ENCODE data around the gene CELF4. TPM values are rescaled to one million over a fixed set of nuclear protein-coding genes. Genes with fewer than 3 reads are reported as not detected.

CELF4 gene
- polyA plus RNA-seq, 1 experiment, result not detected

- Histone ChIP-seq H3K4me3 (ENCODE audit: low read depth, low read length) (peak overlapping the region; percentile 31), H3K27me3 (ENCODE audit: control insufficient read depth, insufficient read depth, low read length) (no peaks in the 10 kb centered on the region; the same call in 1 of the 2 replicates), H3K36me3 (ENCODE audit: control insufficient read depth, insufficient read depth, low read length) (no peaks in the 10 kb centered on the region)
- TF ChIP-seq, protein P1, sequence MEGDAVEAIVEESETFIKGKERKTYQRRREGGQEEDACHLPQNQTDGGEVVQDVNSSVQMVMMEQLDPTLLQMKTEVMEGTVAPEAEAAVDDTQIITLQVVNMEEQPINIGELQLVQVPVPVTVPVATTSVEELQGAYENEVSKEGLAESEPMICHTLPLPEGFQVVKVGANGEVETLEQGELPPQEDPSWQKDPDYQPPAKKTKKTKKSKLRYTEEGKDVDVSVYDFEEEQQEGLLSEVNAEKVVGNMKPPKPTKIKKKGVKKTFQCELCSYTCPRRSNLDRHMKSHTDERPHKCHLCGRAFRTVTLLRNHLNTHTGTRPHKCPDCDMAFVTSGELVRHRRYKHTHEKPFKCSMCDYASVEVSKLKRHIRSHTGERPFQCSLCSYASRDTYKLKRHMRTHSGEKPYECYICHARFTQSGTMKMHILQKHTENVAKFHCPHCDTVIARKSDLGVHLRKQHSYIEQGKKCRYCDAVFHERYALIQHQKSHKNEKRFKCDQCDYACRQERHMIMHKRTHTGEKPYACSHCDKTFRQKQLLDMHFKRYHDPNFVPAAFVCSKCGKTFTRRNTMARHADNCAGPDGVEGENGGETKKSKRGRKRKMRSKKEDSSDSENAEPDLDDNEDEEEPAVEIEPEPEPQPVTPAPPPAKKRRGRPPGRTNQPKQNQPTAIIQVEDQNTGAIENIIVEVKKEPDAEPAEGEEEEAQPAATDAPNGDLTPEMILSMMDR (IDR thresholded peaks at IDR 0.05; ENCODE audit: insufficient read depth, low read depth, low read length), result 0 out of 2 replicates have a peak, but pooled peaks have one; percentile 3
- CTCF ChIA-PET, result interaction anchor here (0.7 to 2.8 kb wide), 7 partner anchors 8 to 144 kb away, joined by 3 to 6 read pairs (median 3); no protein-coding TSS in a partner anchor
- peak; percentile 72 for DNase-seq (ENCODE audit: low read depth)
- POLR2A ChIA-PET, result interaction anchor here (0.6 kb wide), 1 partner anchor 59 kb away, joined by 3 read pairs; no protein-coding TSS in a partner anchor
Observed at GRCh38 chr18:37393945-37394609, 171.5 kb downstream of the CELF4 start.

GRCh38 chr18:37393221-37393827 lies 172.3 kb downstream of the CELF4 start:
- Histone ChIP-seq H3K27me3 (ENCODE audit: control insufficient read depth, insufficient read depth, low read length) (no peaks in the 10 kb centered on the region; the same call in 1 of the 2 replicates), H3K4me3 (ENCODE audit: low read depth, low read length) (no peak overlapping the region), H3K36me3 (ENCODE audit: control insufficient read depth, insufficient read depth, low read length) (no peaks in the 10 kb centered on the region)
- CTCF ChIA-PET, result interaction anchor here (1.3 to 2.8 kb wide), 4 partner anchors 8 to 144 kb away, joined by 3 to 6 read pairs (median 4); no protein-coding TSS in a partner anchor
- TF ChIP-seq, protein P1 (IDR thresholded peaks at IDR 0.05; ENCODE audit: insufficient read depth, low read depth, low read length), result no peak
- POLR2A ChIA-PET, result no interaction called here
- no peak for DNase-seq (ENCODE audit: low read depth)

DNA sequence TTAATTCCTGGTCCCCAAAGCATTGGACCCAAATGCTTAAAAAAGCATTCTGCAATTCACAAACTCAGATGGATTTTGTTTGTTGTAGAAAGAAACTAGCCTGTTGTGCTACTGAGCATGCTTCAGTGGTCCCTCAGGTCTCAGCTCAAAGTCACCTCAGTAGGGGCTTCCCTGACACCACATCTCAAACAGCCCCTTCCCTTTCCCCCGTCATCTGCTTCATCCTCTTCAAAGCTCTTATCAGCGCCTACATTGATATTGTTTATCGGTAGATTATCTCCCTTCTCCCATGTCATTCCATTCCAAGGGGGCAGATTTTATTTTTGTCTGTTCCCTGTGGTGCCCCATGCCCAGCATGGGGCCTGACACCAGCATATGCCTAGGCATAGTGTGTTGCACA lies 172.9 kb downstream of the CELF4 start:
- Histone ChIP-seq H3K27me3 (ENCODE audit: control insufficient read depth, insufficient read depth, low read length) (no peaks in the 10 kb centered on the region; the same call in 1 of the 2 replicates), H3K36me3 (ENCODE audit: control insufficient read depth, insufficient read depth, low read length) (no peaks in the 10 kb centered on the region), H3K4me3 (ENCODE audit: low read depth, low read length) (no peak overlapping the region)
- ChIA-PET POLR2A (no interaction called here), CTCF (interaction anchor here (0.6 to 2.8 kb wide), 5 partner anchors 10 to 145 kb away, joined by 3 to 5 read pairs (median 4); no protein-coding TSS in a partner anchor)
- DNase-seq (ENCODE audit: low read depth), result no peak
- TF ChIP-seq, protein P1 (IDR thresholded peaks at IDR 0.05; ENCODE audit: insufficient read depth, low read depth, low read length), result no peak

DNA sequence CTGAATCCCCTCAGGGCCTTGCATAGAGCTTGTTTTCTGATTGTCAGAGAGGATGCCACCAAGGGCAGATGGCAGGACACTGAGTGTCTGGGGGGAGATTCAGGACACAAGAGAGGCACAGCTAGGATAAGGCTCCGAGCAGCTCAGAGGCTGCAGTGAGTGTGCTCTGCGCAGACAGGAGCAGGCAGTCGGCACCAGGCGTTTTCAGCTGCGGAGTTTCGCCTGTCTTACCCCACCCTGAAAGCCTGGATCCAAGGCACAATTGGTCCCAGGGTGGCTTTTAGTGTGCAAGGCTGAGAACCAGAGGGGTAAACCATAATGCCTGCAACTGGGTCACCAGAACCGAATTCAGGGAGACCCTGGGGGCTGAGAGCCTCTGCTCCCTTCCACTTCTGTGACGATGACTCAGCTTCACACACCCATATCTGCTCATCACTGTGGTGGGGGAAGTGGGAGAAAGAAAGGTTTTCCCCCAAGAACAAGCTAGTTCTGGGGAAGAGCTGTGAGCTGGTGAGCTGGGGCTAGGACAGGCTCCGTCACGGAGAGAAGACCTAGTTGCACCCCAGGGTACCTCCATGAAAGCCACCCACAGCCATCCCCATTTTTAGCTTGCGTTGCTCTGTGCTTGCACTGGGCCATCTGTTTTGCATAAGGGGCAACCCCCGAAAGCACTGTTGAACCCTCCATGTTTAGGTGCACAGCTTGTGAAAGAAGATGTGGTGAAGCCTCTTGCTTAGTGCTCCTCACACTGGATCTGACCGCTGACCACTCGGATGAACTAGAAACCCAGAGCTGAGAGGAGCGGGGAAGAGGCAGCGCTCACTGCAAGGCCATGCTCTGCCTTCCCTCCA lies 173.7 kb downstream of the CELF4 start:
- Histone ChIP-seq H3K36me3 (ENCODE audit: control insufficient read depth, insufficient read depth, low read length) (no peaks in the 10 kb centered on the region), H3K4me3 (ENCODE audit: low read depth, low read length) (no peak overlapping the region), H3K27me3 (ENCODE audit: control insufficient read depth, insufficient read depth, low read length) (no peaks in the 10 kb centered on the region; the same call in 1 of the 2 replicates)
- DNase-seq (ENCODE audit: low read depth), result no peak
- ChIA-PET POLR2A (no interaction called here), CTCF (interaction anchor here (0.6 to 3.2 kb wide), 9 partner anchors 10 to 146 kb away, joined by 3 to 10 read pairs (median 4); no protein-coding TSS in a partner anchor)
- TF ChIP-seq, protein P1 (IDR thresholded peaks at IDR 0.05; ENCODE audit: insufficient read depth, low read depth, low read length), result no peak
